Stimulated activated CD4-positive, alpha-beta T cell treated with anti-CD3 and anti-CD28 coated beads, Interleukin-1b, Interleukin-23, amount 100 ng/mL, for 1 hour (primary cell): ENCODE measurements around the gene USP10.
"Not testable (repeated sequence)": the region's sequence is repeated elsewhere in the genome, so short reads cannot be mapped to it uniquely, and the experiment has no call there.

Source experiments
- DNase-seq, 2 donors: peaks; one replicate each; pipeline ENCODE4 v3.0.0-alpha.2; 2020; ENCODE audit warnings: low read depth in 2 of 2

Gene USP10

DNA sequence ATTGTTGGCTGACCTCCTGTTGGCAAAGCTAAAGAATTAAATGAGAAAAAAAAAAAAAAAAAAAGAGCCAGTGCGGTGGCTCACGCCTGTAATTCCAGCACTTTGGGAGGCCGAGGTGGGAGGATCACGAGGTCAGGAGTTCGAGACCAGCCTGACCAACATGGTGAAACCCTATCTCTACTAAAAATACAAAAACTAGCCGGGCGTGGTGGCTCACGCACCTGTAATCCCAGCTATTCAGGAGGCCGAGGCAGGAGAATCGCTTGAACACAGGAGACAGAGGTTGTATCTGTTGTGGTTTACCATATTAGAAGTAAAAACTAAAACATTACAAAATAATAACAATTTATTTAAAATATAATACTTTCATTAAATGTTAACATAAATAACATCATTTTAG, 5.9 kb upstream of the USP10 start:
- DNase-seq, result not testable (repeated sequence)

DNA sequence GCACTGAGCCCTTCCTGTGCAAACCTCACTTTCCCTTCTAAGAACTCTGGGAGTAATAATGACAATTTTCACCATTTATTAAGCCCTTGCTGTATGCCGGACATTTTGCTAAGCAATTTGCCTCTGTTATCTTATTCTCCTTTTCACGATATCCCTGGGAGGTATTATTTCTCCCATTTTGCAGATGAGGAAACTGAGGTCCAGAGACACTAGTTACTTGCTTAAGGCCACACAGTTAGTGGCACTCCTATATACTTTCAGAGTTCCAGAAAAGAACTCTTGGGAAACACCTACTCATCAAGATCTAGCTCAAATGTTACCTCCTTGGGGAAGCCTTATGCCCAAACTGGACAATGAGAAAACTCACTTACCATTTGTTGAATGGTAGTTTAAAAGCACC, 4.8 kb upstream of the USP10 start:
- DNase-seq, result no peak

DNA sequence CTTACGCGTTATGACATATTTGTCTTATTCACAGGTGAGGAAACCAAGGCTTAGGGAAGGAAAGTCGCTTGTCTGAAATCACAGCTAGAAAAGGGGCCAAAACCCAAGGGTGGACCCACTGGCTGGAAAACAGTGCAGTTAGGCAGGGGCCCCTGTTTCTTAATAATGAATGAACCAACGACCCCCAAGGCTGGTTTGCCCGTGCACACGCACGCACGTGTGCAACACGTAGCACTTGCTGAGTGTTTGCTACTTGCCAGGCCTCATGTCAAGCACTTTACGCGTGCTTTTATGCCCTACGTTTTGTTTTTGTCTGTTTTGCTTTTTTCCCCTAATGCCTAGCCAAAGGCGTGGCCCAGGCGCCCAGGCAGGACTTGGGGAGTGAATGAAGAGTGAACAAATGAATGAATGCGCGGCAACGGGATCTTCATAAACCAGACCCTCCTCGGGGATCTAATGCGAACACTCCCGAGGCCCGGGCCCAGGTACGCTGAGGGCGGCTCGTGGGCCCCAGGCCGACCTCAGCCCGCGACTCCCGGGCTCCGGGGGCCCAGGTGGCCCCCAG, 571 bp upstream of the USP10 start:
- no peak for DNase-seq

DNA sequence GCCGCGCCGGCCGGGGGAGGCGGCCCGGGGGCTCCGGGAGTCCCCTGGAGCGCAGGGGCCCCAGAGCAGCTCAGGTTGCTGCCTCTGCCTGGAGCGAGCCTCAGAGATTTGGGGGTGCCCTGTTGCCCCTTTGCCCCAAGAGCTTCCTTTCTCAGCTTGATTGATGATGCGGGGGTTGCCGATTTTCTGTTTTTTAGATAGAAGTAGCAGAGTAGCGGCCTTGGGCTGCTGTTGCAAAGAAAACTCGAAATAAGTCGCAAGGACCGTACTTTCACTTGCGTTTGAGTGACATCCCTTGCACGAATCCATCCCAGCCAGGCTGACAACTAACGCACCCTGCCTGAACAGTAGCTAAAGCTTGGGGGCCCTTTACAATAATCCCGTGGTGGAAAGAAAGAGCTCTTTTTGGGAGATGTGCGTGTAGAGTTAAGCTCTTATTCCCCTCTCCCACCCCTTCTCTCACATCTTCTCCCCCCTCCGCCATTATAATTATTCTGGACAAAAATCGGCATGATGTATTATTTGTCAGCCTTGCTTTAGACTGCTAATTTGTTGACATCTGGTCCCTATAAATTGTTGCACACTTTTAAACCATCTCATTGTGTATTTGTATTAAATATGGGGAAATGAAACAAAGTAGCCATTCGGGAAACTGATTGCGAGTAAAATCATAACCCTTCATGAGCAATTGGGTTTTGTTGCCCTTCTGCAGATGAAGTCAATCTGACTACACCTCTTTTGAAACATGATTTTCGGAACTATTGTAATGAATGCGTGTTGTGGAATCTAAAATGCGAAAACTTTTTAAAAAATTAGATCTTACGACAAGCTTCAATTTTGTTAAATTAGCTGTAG, 873 bp downstream of the USP10 start:
- DNase-seq, result no peak

DNA sequence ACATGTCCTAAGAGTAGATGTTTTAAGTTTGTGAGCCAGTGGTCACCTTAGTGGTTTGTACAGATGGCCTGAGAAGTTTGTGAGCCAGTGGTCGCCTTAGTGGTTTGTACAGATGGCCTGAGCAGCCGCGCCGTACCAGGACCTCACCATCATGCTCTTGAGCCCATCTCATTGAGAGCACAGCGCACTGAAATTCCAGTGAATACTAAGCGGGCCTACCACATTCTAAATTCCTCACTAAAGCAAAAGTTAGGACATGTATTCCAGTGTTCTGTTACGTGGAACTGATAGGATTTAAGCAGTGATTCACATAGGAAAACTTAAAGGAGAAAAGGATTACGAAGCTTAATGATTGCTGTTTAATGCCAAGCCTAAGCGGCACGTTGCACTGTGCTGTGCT, 3.9 kb downstream of the USP10 start:
- no peak for DNase-seq

DNA sequence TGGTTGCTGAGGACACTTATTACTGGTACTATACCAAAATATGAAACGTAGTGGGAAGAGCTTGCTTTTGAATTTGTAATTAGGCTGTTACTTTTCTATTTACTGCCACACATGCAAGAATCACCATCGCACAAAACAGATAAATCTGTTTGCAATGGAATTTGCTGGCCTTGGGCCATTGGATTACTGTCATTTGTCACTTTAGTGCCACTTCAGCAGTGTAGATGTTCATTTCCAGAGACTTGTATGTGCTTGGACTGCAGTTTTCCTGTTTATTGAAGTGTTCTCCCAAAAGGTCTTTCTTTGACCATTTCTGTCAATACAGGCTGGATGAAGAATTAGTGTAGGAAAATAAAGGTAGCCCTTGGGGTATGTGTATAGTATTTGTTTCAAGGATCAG, 4.5 kb downstream of the USP10 start:
- no peak for DNase-seq

DNA sequence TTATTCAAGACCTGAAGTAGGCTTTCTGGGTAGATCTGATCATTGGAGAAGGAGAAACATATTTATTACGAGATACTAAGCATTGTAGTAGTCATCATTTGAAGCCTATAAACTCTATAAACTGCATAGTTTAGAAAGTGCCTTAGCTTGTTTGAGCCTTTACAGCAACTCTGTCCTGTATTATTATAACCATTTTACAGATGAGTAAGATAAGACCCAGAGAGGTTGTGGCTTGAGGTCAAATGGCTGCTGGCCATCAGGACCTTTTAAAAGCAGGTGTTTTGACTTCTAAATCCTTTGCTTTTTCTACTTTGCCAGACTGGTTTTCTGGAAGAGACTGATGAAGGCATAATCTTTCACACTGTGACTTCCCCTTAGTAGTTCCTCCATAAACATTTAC, 7.1 kb downstream of the USP10 start:
- no peak for DNase-seq

DNA sequence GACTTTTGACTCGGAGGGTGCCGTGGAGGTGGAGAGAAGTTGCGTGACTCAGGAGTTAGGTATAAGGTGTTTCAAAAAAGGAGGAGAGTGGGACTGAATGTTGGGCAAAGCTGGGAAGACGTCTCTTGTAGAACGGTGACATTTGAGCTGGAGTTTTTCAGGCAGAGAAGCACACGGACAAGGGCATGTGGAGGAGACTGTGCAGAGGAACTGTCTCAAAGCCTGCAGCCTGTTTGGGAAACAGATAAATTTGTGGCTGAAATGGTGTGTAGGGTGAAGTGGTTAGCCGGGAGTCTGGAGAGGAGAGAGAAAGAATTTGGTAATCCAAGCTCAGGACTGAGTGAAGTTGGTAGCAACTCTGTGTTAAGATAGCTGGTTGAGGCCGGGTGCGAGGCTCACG, 9.8 kb downstream of the USP10 start:
- DNase-seq, result no peak

DNA sequence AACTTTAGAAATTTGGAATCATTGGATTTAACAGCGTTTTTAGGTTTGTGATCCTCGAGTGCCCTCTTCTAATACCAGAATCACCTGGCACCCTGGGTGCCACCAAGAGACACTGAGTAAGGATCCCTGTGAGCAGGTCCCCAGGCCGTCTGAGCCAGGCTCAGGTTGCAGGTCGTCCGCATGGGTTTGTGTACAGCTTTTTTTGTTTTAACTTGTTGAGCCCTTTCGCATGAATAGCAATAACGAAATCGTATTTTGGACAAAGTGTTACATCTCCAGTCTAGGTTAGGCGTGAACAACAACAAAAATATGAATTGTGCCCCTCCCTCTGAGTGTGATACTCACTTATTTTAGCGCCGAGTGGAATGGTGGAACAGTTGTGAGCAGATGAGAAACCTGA, 10.9 kb downstream of the USP10 start:
- DNase-seq, result no peak

DNA sequence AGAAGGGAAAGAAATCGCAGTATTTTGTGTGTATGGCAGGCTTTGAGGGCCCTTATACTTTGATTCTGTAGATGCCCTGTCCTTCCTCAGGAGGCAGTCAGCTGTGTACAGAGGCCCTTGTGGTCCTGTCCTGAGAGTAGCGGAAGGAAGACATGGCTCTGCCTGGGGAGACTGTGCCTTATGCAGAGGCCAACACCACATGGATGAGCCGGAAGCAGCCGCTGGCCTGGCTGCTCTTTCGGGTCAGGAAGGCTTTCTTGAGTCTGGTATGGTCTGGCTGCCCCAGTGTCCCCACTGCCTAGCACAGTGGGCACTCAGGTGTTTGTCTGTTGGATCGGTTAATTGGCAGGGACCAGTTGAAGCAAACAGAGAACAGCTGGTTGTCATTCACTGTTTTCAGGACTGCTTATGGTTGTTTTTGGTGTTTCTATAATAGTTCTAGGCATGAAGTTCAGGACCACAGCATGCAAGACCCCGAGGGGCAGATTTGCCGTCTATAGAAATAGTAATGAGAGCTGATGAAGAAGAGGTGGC, 12.4 kb downstream of the USP10 start:
- DNase-seq, result no peak

DNA sequence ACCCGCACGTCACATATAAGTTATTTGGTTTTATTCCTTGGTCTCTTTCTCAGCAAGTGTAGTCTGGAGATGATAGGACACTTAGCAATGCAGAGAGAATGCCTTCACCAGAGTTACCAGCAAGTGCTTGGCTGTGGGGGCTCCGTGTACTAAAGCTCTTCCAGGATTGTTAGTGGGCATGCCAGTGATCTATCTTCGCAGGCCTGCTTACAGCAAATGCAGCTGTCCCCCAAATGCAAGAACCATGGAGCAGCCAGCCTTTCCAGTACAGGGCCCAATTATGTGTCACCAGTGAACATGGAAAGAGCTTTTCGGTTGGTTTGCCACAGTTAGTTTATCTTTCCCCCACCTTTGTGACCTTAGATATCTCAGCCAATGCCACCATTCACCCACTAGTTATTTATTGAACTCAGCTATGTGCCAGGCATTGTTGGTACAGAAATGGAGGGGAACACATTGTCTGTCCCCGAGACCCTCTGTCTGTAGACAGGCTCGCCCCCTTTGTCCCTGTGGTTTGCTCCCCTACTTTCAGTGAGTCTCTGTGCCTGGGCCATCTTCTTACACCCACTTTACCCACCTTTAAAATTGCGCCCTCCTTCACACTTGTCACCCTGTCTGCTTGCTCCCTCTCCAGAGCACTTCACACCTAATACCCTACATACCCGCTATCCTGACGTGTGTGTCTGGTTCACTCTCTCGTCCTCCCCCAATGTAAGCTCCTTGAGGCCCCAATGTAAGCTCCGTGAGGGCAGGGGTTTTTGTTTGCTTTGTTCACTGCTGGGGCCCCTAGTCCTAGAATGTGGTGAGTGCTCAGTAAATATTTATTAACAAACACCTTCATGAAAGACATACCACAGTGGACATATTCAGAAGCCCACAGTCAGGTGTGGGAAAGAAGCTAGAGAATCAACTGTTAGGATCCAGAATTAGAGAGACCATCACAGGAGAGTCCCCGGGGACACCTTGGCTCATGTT, 13.3 kb downstream of the USP10 start:
- no peak for DNase-seq

DNA sequence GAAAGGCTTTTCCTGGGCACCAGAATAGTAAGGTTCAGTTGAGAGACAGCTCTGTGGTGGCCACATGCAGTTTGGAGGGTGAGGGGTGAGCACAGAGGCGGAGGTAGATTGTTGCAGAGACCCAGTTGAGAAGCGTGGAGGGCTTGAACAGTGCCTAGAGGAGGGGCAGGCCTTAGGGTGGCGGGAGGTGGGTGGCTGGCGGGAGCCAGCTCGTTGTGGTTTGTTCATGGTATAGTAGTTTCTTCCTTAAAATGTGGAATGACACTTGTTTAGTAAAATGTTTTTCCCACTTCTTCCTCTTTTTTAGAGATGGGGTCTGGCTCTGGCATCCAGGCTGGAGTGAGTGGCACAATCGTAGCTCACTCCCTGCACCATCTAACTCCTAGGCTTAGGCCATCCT, 14.2 kb downstream of the USP10 start:
- no peak for DNase-seq

DNA sequence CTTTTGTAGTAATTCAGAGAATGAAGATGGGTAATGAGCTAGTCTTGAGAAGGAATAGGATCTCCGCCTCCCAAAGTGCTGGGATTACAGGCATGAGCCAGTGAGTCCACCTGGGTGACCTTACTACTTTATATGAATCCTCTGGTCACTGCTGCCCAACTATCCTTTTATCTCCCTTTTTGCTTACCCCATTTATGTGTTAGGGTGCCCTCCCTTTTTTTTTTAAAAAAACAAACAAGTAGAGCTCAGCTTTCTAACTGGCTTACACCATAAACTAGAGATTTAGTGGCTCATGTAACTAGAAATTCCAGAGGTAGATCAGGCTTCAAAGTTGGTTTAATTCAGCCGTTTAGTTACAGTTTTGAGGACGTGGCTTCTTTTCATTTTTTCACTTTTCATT, 15.6 kb downstream of the USP10 start:
- no peak for DNase-seq

DNA sequence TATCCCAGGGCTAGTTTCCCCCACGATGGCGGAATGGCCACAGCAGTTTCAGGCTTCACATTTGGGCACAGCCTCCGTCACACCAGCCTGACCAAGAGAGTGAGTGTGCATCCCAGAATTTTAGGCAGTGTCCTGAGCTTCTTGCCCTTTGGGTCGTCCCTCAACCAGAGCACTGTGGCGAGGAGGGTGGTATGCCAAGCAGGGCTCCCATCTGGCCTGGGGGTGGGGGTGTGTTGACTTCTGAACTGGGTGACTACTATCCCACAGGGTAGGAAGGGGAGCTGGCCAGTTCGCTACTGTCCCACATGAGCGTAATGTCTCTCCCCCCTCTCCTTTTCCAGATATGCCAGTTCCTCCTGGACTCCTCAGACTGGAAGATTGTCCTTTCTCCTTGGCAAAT, 16.1 kb downstream of the USP10 start:
- DNase-seq, result no peak

DNA sequence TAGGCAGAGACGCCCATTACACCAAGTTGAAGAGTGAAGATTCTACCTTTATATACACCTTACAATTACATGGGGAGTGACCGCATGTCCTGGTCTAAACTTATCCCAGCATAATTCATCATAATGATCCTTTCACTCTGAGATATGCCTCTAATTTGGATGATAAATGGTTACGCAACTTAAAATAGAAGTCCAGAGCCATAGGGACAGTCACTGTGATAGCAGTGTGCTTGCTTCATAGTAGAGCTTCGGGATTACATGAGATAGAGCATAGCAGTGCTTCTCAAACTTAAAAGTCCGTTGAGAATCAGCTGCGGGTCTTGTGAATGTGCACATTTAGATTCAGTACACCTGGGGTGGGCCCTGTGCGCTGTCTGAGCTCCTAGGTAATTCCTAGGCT, 16.9 kb downstream of the USP10 start:
- no peak for DNase-seq

DNA sequence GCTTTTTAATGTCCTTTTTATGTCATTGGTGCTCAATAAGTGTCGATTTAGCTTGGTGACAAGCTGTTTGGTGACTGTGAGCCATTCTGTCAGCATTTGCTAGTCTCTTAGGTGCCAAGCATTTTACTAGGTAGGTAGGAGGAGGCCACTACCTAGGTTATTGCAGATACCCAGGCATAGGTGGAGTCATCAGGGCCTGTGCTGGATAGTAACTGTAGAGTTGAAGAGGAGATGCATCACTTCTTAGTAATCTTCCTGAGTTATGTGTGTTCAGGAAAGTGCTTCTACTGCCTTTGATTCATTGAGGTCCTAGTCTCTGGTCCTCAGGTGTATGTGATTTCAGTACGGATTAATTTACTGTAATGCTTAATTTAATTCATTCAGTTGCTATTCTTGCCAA, 17.7 kb downstream of the USP10 start:
- no peak for DNase-seq

DNA sequence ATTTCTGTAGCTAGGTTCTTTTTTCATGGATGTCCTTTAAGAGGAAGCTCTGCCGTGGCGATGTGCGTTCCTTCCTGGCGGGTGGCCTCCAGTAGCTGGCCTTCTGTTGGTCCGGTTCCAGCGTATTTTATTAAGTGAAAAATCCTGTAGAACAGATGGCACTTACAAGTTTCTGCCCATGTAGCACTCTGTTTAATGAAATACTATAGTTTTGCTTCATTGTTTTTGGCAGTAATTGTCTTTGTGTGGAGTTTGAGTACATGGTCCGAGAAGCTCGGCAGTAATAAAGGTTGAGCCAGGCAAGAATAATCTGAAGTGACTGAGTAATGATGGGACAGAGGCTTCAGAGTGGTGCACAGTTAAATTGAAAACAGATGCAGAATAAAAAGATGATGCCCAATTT, 20.4 kb downstream of the USP10 start:
- no peak for DNase-seq

DNA sequence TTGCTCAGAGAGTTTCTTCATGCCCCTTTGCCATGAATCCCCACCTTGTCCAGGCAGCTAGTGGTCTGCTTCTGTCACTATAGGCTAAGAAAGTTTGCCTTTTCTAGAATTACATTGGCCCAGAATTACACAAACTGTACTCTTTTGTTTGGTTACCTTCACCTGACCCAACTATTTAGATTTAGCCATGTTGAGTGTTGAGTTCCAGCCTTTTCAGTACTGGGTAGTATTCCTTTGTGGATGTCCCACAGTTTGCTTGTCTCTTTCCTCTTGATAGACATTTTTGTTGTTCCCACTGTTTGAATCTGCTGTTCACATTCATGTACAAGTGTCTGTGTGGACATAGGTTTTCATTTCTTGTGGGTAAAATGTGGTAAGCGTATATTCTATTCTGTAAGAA, 22.3 kb downstream of the USP10 start:
- DNase-seq, result no peak

DNA sequence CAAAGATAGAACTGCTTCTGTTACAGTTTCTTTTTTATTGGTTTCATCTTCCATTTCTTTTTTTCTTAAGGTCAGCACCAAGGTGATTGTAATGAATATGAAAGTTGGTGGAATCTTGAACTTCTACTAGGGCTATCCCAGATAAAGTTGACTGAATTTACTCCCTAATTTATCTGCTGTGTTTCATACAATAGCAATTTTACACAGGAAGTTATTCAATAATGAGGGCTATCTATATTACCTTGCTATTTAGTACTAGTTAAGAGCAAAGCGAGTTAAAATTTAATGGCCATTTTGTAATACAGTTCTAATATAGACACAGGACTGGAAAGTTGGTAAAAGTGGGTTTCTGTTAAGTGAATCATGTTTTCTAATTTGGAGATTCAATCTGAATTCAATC, 24.1 kb downstream of the USP10 start:
- no peak for DNase-seq

DNA sequence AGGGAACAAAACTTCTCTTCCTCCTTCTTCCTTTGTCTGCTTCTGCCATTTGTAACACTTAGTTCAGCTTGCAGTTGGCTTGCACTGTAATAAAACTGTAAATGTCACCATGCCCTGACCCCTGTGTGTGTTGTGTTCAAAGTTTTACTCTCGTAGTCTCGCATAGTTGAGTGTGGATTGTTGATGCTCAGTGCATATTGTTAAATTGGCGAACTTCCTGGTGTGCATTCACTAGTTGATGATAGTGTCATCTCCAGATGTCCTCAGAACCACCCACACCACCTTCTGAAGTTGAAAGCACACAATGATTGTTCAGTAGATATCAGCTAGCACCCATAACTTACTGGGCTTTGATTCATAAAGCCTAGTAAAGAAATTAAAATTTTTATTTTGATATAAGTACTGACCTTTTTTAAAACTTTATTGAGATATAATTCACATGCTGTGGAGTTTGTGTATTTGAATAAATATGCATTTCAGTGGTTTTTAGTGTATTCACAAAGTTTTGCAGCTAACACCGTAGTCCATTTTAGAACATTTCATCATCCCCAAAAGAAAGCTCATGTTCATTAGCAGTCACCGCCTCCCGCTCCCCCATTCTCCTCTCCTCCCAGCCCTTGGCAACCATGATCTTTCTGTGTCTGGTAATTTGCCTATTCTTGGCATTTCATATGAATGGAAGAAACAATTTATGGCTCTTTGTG, 25.0 kb downstream of the USP10 start:
- DNase-seq, result no peak

DNA sequence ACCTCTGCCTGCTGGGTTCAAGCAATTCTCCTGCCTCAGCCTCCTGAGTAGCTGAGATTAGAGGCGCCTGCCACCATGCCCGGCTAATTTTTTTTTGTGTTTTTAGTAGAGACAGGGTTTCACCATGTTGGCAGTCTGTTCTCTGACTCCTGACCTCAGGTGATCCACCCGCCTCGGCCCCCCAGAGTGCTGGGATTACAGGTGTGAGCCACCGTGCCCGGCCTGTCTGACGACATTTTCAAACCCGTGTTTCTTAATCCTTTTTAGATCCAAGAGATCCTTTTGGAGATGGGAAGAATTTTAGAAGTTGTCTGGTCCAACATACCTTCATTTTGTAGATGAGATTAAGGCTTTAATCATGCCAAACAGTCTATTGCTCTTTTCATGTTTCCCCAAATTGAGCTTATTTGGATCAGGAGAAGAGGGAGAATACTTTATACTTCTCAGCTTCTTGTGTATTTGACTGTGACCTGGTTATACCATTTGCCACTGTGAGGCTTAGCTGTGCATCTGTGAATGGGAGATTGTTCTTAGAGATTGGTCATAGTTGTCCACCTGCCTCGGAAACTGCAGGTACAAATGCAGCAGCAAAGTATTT, 25.8 kb downstream of the USP10 start:
- DNase-seq, result no peak
